ENCODE results near the gene TOP1.

The TOP1 gene

GRCh38 chr20:40991181-40991889 is 37.3 kb upstream of the TOP1 start:
- no peak for DNase-seq (ENCODE audit: low read depth, low spot score)
- Histone ChIP-seq H3K4me3 (ENCODE audit: low read length) (no peak overlapping the region), H3K27me3 (ENCODE audit: control insufficient read depth, insufficient read depth, low read length) (no peaks in the 10 kb centered on the region), H3K27ac (ENCODE audit: low read length) (no peak overlapping the region), H3K9me3 (ENCODE audit: control insufficient read depth, insufficient read depth, low read length) (no peaks in the 10 kb centered on the region), H3K36me3 (ENCODE audit: control insufficient read depth, insufficient read depth, low read length) (no peaks in the 10 kb centered on the region), H3K4me1 (ENCODE audit: control insufficient read depth, insufficient read depth, low read length) (peaks cover 2% of the 10 kb centered on the region; the same call in 1 of the 2 replicates)
- WGBS (ENCODE audit: insufficient coverage, insufficient read length) = no CpG with 5 or more reads among the region's 2 CpGs

- H3K27me3 ChIP-seq (ENCODE audit: control insufficient read depth, insufficient read depth, low read length) = no peaks in the 10 kb centered on the region
- no CpG with 5 or more reads among the region's 2 CpGs for WGBS (ENCODE audit: insufficient coverage, insufficient read length)
- no peak overlapping the region for H3K4me3 ChIP-seq (ENCODE audit: low read length)
- no peak overlapping the region for H3K27ac ChIP-seq (ENCODE audit: low read length)
- no peaks in the 10 kb centered on the region for H3K9me3 ChIP-seq (ENCODE audit: control insufficient read depth, insufficient read depth, low read length)
- no peaks in the 10 kb centered on the region for H3K36me3 ChIP-seq (ENCODE audit: control insufficient read depth, insufficient read depth, low read length)
- peaks cover 2% of the 10 kb centered on the region; the same call in 1 of the 2 replicates for H3K4me1 ChIP-seq (ENCODE audit: control insufficient read depth, insufficient read depth, low read length)
- no peak for DNase-seq (ENCODE audit: low read depth, low spot score)
These were observed 36.1 kb upstream of the TOP1 start for GRCh38 chr20:40992349-40993113.

DNA sequence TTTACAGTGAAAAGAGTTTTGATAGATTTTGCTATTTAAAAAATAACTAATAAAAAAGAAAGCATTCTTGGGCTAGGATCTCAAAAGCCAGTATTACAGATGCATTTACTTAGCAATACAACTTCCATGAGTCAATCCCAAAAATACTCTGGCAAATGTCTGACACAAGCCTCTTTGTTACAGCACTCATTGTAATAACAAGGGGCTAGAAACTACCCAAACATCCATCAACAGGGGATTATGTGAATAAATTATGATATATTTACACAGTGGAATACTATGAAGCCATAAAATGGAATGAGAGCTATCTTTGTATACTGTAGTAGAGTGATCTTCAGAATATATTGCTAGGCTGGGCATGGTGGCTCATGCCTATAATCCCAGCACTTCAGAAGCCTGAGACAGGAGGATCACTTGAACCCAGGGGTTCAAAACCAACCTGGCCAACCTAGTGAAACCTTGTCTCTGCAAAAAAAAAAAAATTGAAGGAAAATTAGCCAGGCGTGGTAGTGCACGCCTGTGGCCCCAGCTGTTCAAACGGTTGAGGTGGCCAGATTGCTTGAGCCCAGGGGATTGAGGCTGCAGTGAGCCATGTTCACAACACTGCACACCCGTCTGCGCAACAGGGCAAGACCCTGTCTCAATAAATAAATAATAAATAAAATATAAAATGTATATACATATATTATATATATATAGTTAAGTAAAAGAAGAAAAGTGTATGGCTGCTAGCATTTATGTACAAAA is 34.7 kb upstream of the TOP1 start:
- peaks cover 3% of the 10 kb centered on the region; the same call in 1 of the 2 replicates for H3K4me1 ChIP-seq (ENCODE audit: control insufficient read depth, insufficient read depth, low read length)
- DNase-seq (ENCODE audit: low read depth, low spot score) = no peak
- no peaks in the 10 kb centered on the region for H3K9me3 ChIP-seq (ENCODE audit: control insufficient read depth, insufficient read depth, low read length)
- H3K27ac ChIP-seq (ENCODE audit: low read length) = no peak overlapping the region
- no peaks in the 10 kb centered on the region for H3K27me3 ChIP-seq (ENCODE audit: control insufficient read depth, insufficient read depth, low read length)
- WGBS (ENCODE audit: insufficient coverage, insufficient read length) = no CpG with 5 or more reads among the region's 5 CpGs
- H3K4me3 ChIP-seq (ENCODE audit: low read length) = no peak overlapping the region
- H3K36me3 ChIP-seq (ENCODE audit: control insufficient read depth, insufficient read depth, low read length) = no peaks in the 10 kb centered on the region

GRCh38 chr20:40996326-40996725 is 32.3 kb upstream of the TOP1 start:
- Histone ChIP-seq H3K4me1 (ENCODE audit: control insufficient read depth, insufficient read depth, low read length) (peaks cover 3% of the 10 kb centered on the region; the same call in 1 of the 2 replicates), H3K9me3 (ENCODE audit: control insufficient read depth, insufficient read depth, low read length) (no peaks in the 10 kb centered on the region), H3K27me3 (ENCODE audit: control insufficient read depth, insufficient read depth, low read length) (no peaks in the 10 kb centered on the region), H3K4me3 (ENCODE audit: low read length) (no peak overlapping the region), H3K27ac (ENCODE audit: low read length) (no peak overlapping the region), H3K36me3 (ENCODE audit: control insufficient read depth, insufficient read depth, low read length) (no peaks in the 10 kb centered on the region)
- no peak for DNase-seq (ENCODE audit: low read depth, low spot score)
- WGBS (ENCODE audit: insufficient coverage, insufficient read length) = no CpG with 5 or more reads among the region's 1 CpG

- Histone ChIP-seq H3K4me1 (ENCODE audit: control insufficient read depth, insufficient read depth, low read length) (0 out of 2 replicates have a peak, but pooled peaks cover 2% of the 10 kb centered on the region), H3K9me3 (ENCODE audit: control insufficient read depth, insufficient read depth, low read length) (no peaks in the 10 kb centered on the region), H3K27me3 (ENCODE audit: control insufficient read depth, insufficient read depth, low read length) (no peaks in the 10 kb centered on the region), H3K36me3 (ENCODE audit: control insufficient read depth, insufficient read depth, low read length) (no peaks in the 10 kb centered on the region), H3K4me3 (ENCODE audit: low read length) (no peak overlapping the region), H3K27ac (ENCODE audit: low read length) (no peak overlapping the region)
- WGBS (ENCODE audit: insufficient coverage, insufficient read length) = no CpG with 5 or more reads among the region's 6 CpGs
- peak; percentile 50 for DNase-seq (ENCODE audit: low read depth, low spot score)
These were observed 31.5 kb upstream of the TOP1 start for GRCh38 chr20:40997116-40997515.

DNA sequence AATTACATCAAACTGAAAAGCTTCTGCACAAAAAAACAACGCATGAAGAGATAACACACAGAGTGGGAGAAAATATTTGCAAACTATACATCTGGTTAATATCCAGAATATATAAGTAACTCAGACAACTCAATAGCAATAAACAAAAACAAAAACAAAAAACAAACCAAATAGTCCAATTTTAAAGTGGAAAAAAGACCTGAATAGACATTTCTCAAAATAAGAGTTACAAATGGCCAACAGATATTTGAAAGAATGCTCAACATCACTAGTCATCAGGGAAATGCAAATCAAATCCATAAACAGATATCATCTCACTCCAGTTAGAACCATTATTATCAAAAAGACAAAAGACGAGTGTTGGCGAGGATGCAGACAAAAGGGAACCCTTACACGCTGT is 28.8 kb upstream of the TOP1 start:
- H3K27me3 ChIP-seq (ENCODE audit: control insufficient read depth, insufficient read depth, low read length) = no peaks in the 10 kb centered on the region; the same call in 1 of the 2 replicates
- H3K36me3 ChIP-seq (ENCODE audit: control insufficient read depth, insufficient read depth, low read length) = no peaks in the 10 kb centered on the region
- DNase-seq (ENCODE audit: low read depth, low spot score) = no peak
- no peaks in the 10 kb centered on the region for H3K9me3 ChIP-seq (ENCODE audit: control insufficient read depth, insufficient read depth, low read length)
- H3K27ac ChIP-seq (ENCODE audit: low read length) = no peak overlapping the region
- H3K4me1 ChIP-seq (ENCODE audit: control insufficient read depth, insufficient read depth, low read length) = peaks cover 2% of the 10 kb centered on the region; the same call in 1 of the 2 replicates
- WGBS (ENCODE audit: insufficient coverage, insufficient read length) = no CpG with 5 or more reads among the region's 4 CpGs
- H3K4me3 ChIP-seq (ENCODE audit: low read length) = no peak overlapping the region

GRCh38 chr20:41000628-41001027 is 28.0 kb upstream of the TOP1 start:
- DNase-seq (ENCODE audit: low read depth, low spot score) = no peak
- H3K27me3 ChIP-seq (ENCODE audit: control insufficient read depth, insufficient read depth, low read length) = no peaks in the 10 kb centered on the region; the same call in 1 of the 2 replicates
- no CpG with 5 or more reads among the region's 2 CpGs for WGBS (ENCODE audit: insufficient coverage, insufficient read length)
- H3K4me1 ChIP-seq (ENCODE audit: control insufficient read depth, insufficient read depth, low read length) = peaks cover 2% of the 10 kb centered on the region; the same call in 1 of the 2 replicates
- H3K36me3 ChIP-seq (ENCODE audit: control insufficient read depth, insufficient read depth, low read length) = no peaks in the 10 kb centered on the region
- no peak overlapping the region for H3K27ac ChIP-seq (ENCODE audit: low read length)
- H3K4me3 ChIP-seq (ENCODE audit: low read length) = no peak overlapping the region
- no peaks in the 10 kb centered on the region for H3K9me3 ChIP-seq (ENCODE audit: control insufficient read depth, insufficient read depth, low read length)

DNA sequence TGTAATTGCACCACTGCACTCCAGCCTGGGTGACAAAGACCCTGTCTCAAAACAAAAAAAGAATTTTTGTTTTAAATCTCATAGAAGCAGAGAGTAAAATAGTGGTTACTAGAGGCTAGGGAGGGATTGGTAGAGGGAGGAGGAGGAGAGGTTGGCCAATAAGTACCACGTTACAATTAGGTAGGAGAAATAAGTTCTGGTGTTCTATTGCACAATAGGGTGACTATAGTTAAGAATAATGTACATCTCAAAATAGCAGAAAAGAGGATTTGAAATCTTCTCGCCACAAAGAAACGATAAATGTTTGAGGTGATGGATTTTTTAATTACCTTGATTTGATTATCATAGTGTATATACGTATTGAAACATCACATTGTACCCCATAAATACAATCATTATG is 27.1 kb upstream of the TOP1 start:
- no peak overlapping the region for H3K27ac ChIP-seq (ENCODE audit: low read length)
- DNase-seq (ENCODE audit: low read depth, low spot score) = no peak
- no CpG with 5 or more reads among the region's 4 CpGs for WGBS (ENCODE audit: insufficient coverage, insufficient read length)
- peaks cover 2% of the 10 kb centered on the region; the same call in 1 of the 2 replicates for H3K4me1 ChIP-seq (ENCODE audit: control insufficient read depth, insufficient read depth, low read length)
- peaks cover 2% of the 10 kb centered on the region; the same call in 1 of the 2 replicates for H3K9me3 ChIP-seq (ENCODE audit: control insufficient read depth, insufficient read depth, low read length)
- H3K27me3 ChIP-seq (ENCODE audit: control insufficient read depth, insufficient read depth, low read length) = no peaks in the 10 kb centered on the region; the same call in 1 of the 2 replicates
- H3K4me3 ChIP-seq (ENCODE audit: low read length) = no peak overlapping the region
- H3K36me3 ChIP-seq (ENCODE audit: control insufficient read depth, insufficient read depth, low read length) = no peaks in the 10 kb centered on the region

- Histone ChIP-seq H3K27me3 (ENCODE audit: control insufficient read depth, insufficient read depth, low read length) (no peaks in the 10 kb centered on the region; the same call in 1 of the 2 replicates), H3K36me3 (ENCODE audit: control insufficient read depth, insufficient read depth, low read length) (no peaks in the 10 kb centered on the region), H3K9me3 (ENCODE audit: control insufficient read depth, insufficient read depth, low read length) (peaks cover 4% of the 10 kb centered on the region; the same call in 1 of the 2 replicates), H3K27ac (ENCODE audit: low read length) (no peak overlapping the region), H3K4me3 (ENCODE audit: low read length) (no peak overlapping the region), H3K4me1 (ENCODE audit: control insufficient read depth, insufficient read depth, low read length) (no peaks in the 10 kb centered on the region; the same call in 1 of the 2 replicates)
- no peak for DNase-seq (ENCODE audit: low read depth, low spot score)
- WGBS (ENCODE audit: insufficient coverage, insufficient read length) = no CpG with 5 or more reads among the region's 1 CpG
These were observed 25.8 kb upstream of the TOP1 start for GRCh38 chr20:41002842-41003142.

All from iPS DF 6.9 (cell line).